Measurements from ENCODE around the gene STUM.
"Not testable (repeated sequence)": the region's sequence is repeated elsewhere in the genome, so short reads cannot be mapped to it uniquely, and the experiment has no call there.

Gene STUM

DNA sequence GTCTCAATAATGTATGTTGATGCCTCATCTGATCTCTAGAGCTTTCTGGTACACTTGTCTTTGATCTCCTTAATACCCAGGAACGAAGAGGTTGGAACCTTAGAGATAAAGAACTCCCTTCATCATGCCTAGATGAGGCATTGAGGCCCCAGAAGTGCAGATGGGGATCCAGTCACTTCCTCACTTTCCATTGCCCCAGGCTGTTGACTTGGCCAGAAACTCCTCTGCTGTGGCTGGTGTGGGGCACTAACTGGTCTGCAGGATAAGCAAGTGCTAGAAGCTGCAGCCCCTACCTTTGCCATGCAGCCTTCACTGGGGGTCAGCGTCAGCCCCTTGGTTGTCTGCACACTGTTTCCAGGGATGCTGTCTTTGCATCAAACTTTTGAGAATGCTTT, 49.9 kb downstream of the STUM start:
- Histone ChIP-seq H3K79me2 (ENCODE audit: insufficient read depth, low read length) (no peaks in the 10 kb centered on the region), H2AFZ (ENCODE audit: low read depth, low read length) (no peak overlapping the region), H3K9ac (ENCODE audit: low read depth, low read length) (no peak overlapping the region), H4K20me1 (ENCODE audit: insufficient read depth, low read length) (no peaks in the 10 kb centered on the region; the same call in 1 of the 2 replicates), H3K27ac (ENCODE audit: low read length) (no peak overlapping the region), H3K4me3 (ENCODE audit: low read depth in 1 of 2, low read length in 2 of 2) (no peak overlapping the region), H3K4me1 (ENCODE audit: insufficient read depth, low read length) (no peaks in the 10 kb centered on the region), H3K4me2 (ENCODE audit: insufficient read depth, low read length) (no peak overlapping the region), H3K9me3 (ENCODE audit: insufficient read depth, low read length, severe bottlenecking) (no peaks in the 10 kb centered on the region), H3K27me3 (ENCODE audit: insufficient read depth, low read length, poor library complexity) (no peaks in the 10 kb centered on the region), H3K36me3 (ENCODE audit: insufficient read depth, low read length) (no peaks in the 10 kb centered on the region)
- DNase-seq = no peak
- ATAC-seq (ENCODE audit: insufficient read depth, low read depth) = no peak
- TF ChIP-seq EZH2 (IDR thresholded peaks at IDR 0.05; ENCODE audit: borderline replicate concordance, low read depth, low read length, severe bottlenecking) (no peak), CTCF (IDR thresholded peaks at IDR 0.05; ENCODE audit: borderline replicate concordance, extremely low read depth, low read length, poor library complexity, severe bottlenecking) (no peak)

DNA sequence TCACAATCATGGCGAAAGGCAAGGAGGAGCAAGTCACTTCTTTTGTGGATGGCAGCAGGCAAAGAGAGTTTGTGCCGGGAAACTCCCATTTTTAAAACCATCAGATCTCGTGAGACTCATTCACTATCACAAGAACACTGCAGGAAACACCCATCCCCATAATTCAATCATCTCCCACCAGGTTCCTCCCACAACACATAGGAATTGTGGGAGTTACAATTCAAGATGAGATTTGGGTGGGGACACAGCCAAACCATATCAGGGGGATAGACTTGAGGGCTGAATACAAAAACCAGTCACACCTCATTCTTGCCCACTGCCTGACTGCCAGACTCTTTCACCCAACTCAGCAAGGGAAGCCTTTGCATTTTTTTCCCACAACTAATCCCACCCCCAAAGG, 50.4 kb downstream of the STUM start:
- H4K20me1 ChIP-seq (ENCODE audit: insufficient read depth, low read length); H3K4me1 ChIP-seq (ENCODE audit: insufficient read depth, low read length); ATAC-seq (ENCODE audit: insufficient read depth, low read depth); H2AFZ ChIP-seq (ENCODE audit: low read depth, low read length); H3K79me2 ChIP-seq (ENCODE audit: insufficient read depth, low read length); H3K27ac ChIP-seq (ENCODE audit: low read length); DNase-seq; H3K4me2 ChIP-seq (ENCODE audit: insufficient read depth, low read length); H3K36me3 ChIP-seq (ENCODE audit: insufficient read depth, low read length); H3K4me3 ChIP-seq (ENCODE audit: low read depth in 1 of 2, low read length in 2 of 2); H3K9ac ChIP-seq (ENCODE audit: low read depth, low read length); H3K9me3 ChIP-seq (ENCODE audit: insufficient read depth, low read length, severe bottlenecking); H3K27me3 ChIP-seq (ENCODE audit: insufficient read depth, low read length, poor library complexity): not testable (repeated sequence)

GRCh38 chr1:226599636-226600238, 51.2 kb downstream of the STUM start:
- no peaks in the 10 kb centered on the region for H3K4me1 ChIP-seq (ENCODE audit: insufficient read depth, low read length)
- no peaks in the 10 kb centered on the region for H3K27me3 ChIP-seq (ENCODE audit: insufficient read depth, low read length, poor library complexity)
- TF ChIP-seq CTCF (IDR thresholded peaks at IDR 0.05; ENCODE audit: borderline replicate concordance, extremely low read depth, low read length, poor library complexity, severe bottlenecking) (no peak), EZH2 (IDR thresholded peaks at IDR 0.05; ENCODE audit: borderline replicate concordance, low read depth, low read length, severe bottlenecking) (no peak)

DNA sequence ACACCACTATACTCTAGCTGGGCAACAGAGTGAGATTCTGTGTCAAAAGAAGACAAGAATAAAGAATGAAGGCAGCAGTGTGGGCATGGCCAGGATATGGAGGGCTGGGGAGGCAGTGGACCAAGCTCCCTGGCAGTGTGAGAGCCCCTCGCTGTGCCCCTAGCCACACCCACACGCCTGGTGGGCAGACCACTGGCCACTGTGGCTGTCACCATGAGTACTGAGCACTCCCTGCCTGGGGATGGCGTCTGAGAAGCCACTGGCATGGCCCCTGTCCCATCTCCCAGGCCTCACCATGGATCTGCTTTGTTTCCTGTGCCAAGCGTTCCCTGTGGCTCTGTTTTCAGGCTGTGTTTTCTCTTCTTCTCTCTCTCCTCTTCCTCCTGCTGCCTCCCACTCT, 51.7 kb downstream of the STUM start:
- Histone ChIP-seq H3K27ac (ENCODE audit: low read length) (no peak overlapping the region), H3K4me2 (ENCODE audit: insufficient read depth, low read length) (no peak overlapping the region), H3K9me3 (ENCODE audit: insufficient read depth, low read length, severe bottlenecking) (no peaks in the 10 kb centered on the region), H3K4me1 (ENCODE audit: insufficient read depth, low read length) (no peaks in the 10 kb centered on the region), H3K79me2 (ENCODE audit: insufficient read depth, low read length) (no peaks in the 10 kb centered on the region), H3K36me3 (ENCODE audit: insufficient read depth, low read length) (no peaks in the 10 kb centered on the region), H3K9ac (ENCODE audit: low read depth, low read length) (no peak overlapping the region), H3K27me3 (ENCODE audit: insufficient read depth, low read length, poor library complexity) (no peaks in the 10 kb centered on the region), H3K4me3 (ENCODE audit: low read depth in 1 of 2, low read length in 2 of 2) (no peak overlapping the region), H4K20me1 (ENCODE audit: insufficient read depth, low read length) (no peaks in the 10 kb centered on the region; the same call in 1 of the 2 replicates), H2AFZ (ENCODE audit: low read depth, low read length) (no peak overlapping the region)
- DNase-seq = no peak
- no peak for TF ChIP-seq EZH2 (IDR thresholded peaks at IDR 0.05; ENCODE audit: borderline replicate concordance, low read depth, low read length, severe bottlenecking)
- no peak for TF ChIP-seq CTCF (IDR thresholded peaks at IDR 0.05; ENCODE audit: borderline replicate concordance, extremely low read depth, low read length, poor library complexity, severe bottlenecking)
- no peak for ATAC-seq (ENCODE audit: insufficient read depth, low read depth)

More at GRCh38 chr1:226599636-226600238, 51.2 kb downstream of the STUM start:
- Histone ChIP-seq H2AFZ (ENCODE audit: low read depth, low read length) (no peak overlapping the region), H3K36me3 (ENCODE audit: insufficient read depth, low read length) (no peaks in the 10 kb centered on the region), H3K9ac (ENCODE audit: low read depth, low read length) (no peak overlapping the region), H4K20me1 (ENCODE audit: insufficient read depth, low read length) (no peaks in the 10 kb centered on the region; the same call in 1 of the 2 replicates), H3K9me3 (ENCODE audit: insufficient read depth, low read length, severe bottlenecking) (no peaks in the 10 kb centered on the region), H3K4me2 (ENCODE audit: insufficient read depth, low read length) (no peak overlapping the region), H3K79me2 (ENCODE audit: insufficient read depth, low read length) (no peaks in the 10 kb centered on the region), H3K27ac (ENCODE audit: low read length) (no peak overlapping the region), H3K4me3 (ENCODE audit: low read depth in 1 of 2, low read length in 2 of 2) (no peak overlapping the region)
- no peak for DNase-seq
- no peak for ATAC-seq (ENCODE audit: insufficient read depth, low read depth)

All from DND-41 (cell line).